Uterus (tissue), 4 donors: ENCODE data around the gene WDR27. TPM values are rescaled to one million over a fixed set of nuclear protein-coding genes. Genes with fewer than 3 reads are reported as not detected.

Experiments
- DNase-seq, 2 donors: peaks; one replicate each; pipeline ENCODE4 v3.0.0-alpha.2; 2019 to 2020
- H3K27ac ChIP-seq, 2 donors: fragments of 200-600 bp; sonication (generic); 1 replicate in 1 of 2; 2 replicates in 1 of 2; pipeline ENCODE4 v1.5.1; 2016 to 2018
- H3K27me3 ChIP-seq, 2 donors: fragments of 200-600 bp; sonication (generic); one replicate each; pipeline ENCODE4 v1.5.1; 2018 to 2019; ENCODE audit warnings: control low read depth in 1 of 2
- H3K36me3 ChIP-seq, 2 donors: fragments of 200-600 bp; sonication (generic); one replicate each; pipeline ENCODE4 v1.5.1; 2019; ENCODE audit warnings: control low read depth in 1 of 2
- H3K4me1 ChIP-seq, 2 donors: fragments of 200-600 bp; sonication (generic); one replicate each; pipeline ENCODE4 v1.5.1; 2018 to 2019; ENCODE audit warnings: control low read depth in 1 of 2
- H3K4me3 ChIP-seq, 2 donors: fragments of 200-600 bp; sonication (generic); 1 replicate in 1 of 2; 2 replicates in 1 of 2; pipeline ENCODE4 v1.5.1; 2018 to 2019; ENCODE audit warnings: mild to moderate bottlenecking in 1 of 2
- H3K9me3 ChIP-seq, 2 donors: fragments of 200-600 bp; sonication (generic); one replicate each; pipeline ENCODE4 v1.5.1; 2019; ENCODE audit warnings: control low read depth in 1 of 2
- CTCF ChIP-seq, 4 experiments: fragments of 200-600 bp in 2 of 4; fragments of 450-650 bp in 2 of 4; sonication (generic) in 2 of 4; IDR thresholded peaks; one replicate each; pipeline ENCODE4 v1.5.1; 2016 to 2019; ENCODE audit warnings: antibody characterized with exemption in 4 of 4, mild to moderate bottlenecking in 2 of 4, moderate library complexity in 1 of 4
- POLR2A ChIP-seq, 2 donors: fragments of 450-650 bp; IDR thresholded peaks; one replicate each; pipeline ENCODE4 v1.6.1; 2016; ENCODE audit warnings: antibody characterized with exemption in 2 of 2, mild to moderate bottlenecking in 1 of 2, moderate library complexity in 1 of 2
- intact Hi-C: fragments of 100-400 bp; cut with DNase I; formaldehyde crosslinking; loops from one replicate; pipeline ENCODE4 v1.15.1; 2023; ENCODE audit warnings: low total_unique reads
- total RNA-seq, 4 donors: library from RNA; depleted of rRNA in 3 of 4; stranded (reverse); fragments of >200 nt in 3 of 4; gene quantifications; one replicate each; pipeline versions ENCODE4 v1.1.0 to v1.2.4, GENCODE V29; 2014 to 2023
- donor health status: DM: yes; HTN: yes; CAD: no.

WDR27 gene
- total RNA-seq, 4 donors from 2014 or later: 41.8 to 69.7 (median 59.7) TPM

GRCh38 chr6:169641461-169642085 lies 60.3 kb downstream of the WDR27 start:
- no peaks in the 10 kb centered on the region for H3K4me1 ChIP-seq
- TF ChIP-seq CTCF (IDR thresholded peaks at IDR 0.05) (no peak), POLR2A (IDR thresholded peaks at IDR 0.05) (no peak)
- intact Hi-C loops: no loop called here

GRCh38 chr6:169640983-169641382 lies 60.8 kb downstream of the WDR27 start:
- Histone ChIP-seq H3K27ac (no peak overlapping the region), H3K36me3 (no peaks in the 10 kb centered on the region), H3K9me3 (no peaks in the 10 kb centered on the region), H3K27me3 (no peaks in the 10 kb centered on the region), H3K4me3 (no peak overlapping the region), H3K4me1 (no peaks in the 10 kb centered on the region)
- DNase-seq: no peak
- intact Hi-C loops: no loop called here
- TF ChIP-seq POLR2A (IDR thresholded peaks at IDR 0.05): no peak
- TF ChIP-seq CTCF (IDR thresholded peaks at IDR 0.05): no peak

More at GRCh38 chr6:169641461-169642085, 60.3 kb downstream of the WDR27 start:
- no peak for DNase-seq
- Histone ChIP-seq H3K27ac (no peak overlapping the region), H3K4me3 (no peak overlapping the region), H3K27me3 (no peaks in the 10 kb centered on the region), H3K36me3 (no peaks in the 10 kb centered on the region), H3K9me3 (no peaks in the 10 kb centered on the region)

- Histone ChIP-seq H3K27me3 (no peaks in the 10 kb centered on the region), H3K36me3 (no peaks in the 10 kb centered on the region), H3K4me1 (no peaks in the 10 kb centered on the region), H3K27ac (peak overlapping the region in 1 of 2 donors; percentile 26), H3K4me3 (no peak overlapping the region), H3K9me3 (no peaks in the 10 kb centered on the region)
- TF ChIP-seq POLR2A (IDR thresholded peaks at IDR 0.05) (no peak), CTCF (IDR thresholded peaks at IDR 0.05) (peak; percentile 50 to 67 (median 54))
- peak; percentile 49 to 56 for DNase-seq
- intact Hi-C loops: no loop called here
Observed at GRCh38 chr6:169640351-169640852, 61.4 kb downstream of the WDR27 start.

- peak; percentile 38 to 40 for DNase-seq
- TF ChIP-seq POLR2A (IDR thresholded peaks at IDR 0.05) (no peak), CTCF (IDR thresholded peaks at IDR 0.05) (no peak)
- intact Hi-C loops: no loop called here
Observed at GRCh38 chr6:169639653-169640278, 62.1 kb downstream of the WDR27 start.

GRCh38 chr6:169638915-169639314 lies 62.9 kb downstream of the WDR27 start:
- Histone ChIP-seq H3K4me3 (no peak overlapping the region), H3K9me3 (no peaks in the 10 kb centered on the region), H3K36me3 (no peaks in the 10 kb centered on the region), H3K4me1 (no peaks in the 10 kb centered on the region), H3K27me3 (no peaks in the 10 kb centered on the region), H3K27ac (no peak overlapping the region)
- intact Hi-C loops: no loop called here
- TF ChIP-seq CTCF (IDR thresholded peaks at IDR 0.05) (no peak), POLR2A (IDR thresholded peaks at IDR 0.05) (no peak)
- no peak for DNase-seq

More at GRCh38 chr6:169639653-169640278, 62.1 kb downstream of the WDR27 start:
- Histone ChIP-seq H3K36me3 (no peaks in the 10 kb centered on the region), H3K4me1 (no peaks in the 10 kb centered on the region), H3K27ac (peak overlapping the region; percentile 26 to 36), H3K9me3 (no peaks in the 10 kb centered on the region), H3K4me3 (no peak overlapping the region), H3K27me3 (no peaks in the 10 kb centered on the region)
